Fibroblast of mammary gland (primary cell): ENCODE results near the gene UBE2U.

Source experiments
- DNase-seq: peaks from one replicate; pipeline ENCODE4 v3.0.0-alpha.2; 2010; ENCODE audit warnings: low read depth
- H3K4me3 ChIP-seq: 2 replicates; pipeline ENCODE4 v1.5.1; 2011; ENCODE audit warnings: low read depth, mild to moderate bottlenecking, low read length, moderate library complexity; ENCODE audit not compliant: control insufficient read depth
- TF ChIP-seq, protein P1 (sequence below): conservative IDR thresholded peaks from 2 replicates; pipeline ENCODE4 v1.5.1; 2011; ENCODE audit warnings: low read depth, low read length, inconsistent platforms; ENCODE audit not compliant: control insufficient read depth, insufficient read depth

Gene UBE2U

DNA sequence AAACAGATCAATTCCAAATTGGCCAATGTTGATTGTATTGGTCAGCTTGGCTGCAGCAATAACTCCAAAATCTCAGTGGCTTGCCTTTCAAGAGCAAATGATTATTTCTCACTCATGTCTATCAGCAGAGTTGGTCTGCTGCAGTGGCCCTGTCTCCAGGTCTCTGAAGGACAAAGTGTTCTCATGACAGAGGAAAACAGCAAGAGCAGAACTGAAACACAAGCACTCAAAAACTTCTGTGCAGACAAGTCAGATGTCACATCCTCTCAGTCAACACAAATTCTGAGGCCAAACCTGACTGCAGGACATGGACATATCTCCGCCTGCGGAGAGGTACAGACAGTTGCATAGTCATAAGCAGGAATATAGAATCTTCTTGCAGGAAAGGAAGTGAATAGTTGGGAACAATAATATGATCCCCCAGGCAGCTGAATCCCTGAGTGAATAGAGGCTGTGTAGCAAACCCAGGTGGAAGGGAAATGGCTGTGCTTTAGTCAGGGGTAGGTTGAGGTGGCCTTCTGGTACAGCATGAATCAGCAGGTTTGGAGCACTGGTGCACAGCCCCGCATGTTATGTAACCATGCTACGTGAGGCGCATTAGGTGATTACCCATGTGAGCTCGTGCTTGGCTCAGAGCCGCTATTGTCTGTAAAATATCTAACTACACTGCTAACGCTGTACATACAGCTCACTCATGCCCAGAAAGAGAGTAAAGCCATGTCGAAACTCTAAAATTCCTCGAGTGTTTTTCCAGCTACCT lies 17.1 kb upstream of the UBE2U start:
- DNase-seq = no peak
- H3K4me3 ChIP-seq = no peak overlapping the region
- TF ChIP-seq, protein P1, sequence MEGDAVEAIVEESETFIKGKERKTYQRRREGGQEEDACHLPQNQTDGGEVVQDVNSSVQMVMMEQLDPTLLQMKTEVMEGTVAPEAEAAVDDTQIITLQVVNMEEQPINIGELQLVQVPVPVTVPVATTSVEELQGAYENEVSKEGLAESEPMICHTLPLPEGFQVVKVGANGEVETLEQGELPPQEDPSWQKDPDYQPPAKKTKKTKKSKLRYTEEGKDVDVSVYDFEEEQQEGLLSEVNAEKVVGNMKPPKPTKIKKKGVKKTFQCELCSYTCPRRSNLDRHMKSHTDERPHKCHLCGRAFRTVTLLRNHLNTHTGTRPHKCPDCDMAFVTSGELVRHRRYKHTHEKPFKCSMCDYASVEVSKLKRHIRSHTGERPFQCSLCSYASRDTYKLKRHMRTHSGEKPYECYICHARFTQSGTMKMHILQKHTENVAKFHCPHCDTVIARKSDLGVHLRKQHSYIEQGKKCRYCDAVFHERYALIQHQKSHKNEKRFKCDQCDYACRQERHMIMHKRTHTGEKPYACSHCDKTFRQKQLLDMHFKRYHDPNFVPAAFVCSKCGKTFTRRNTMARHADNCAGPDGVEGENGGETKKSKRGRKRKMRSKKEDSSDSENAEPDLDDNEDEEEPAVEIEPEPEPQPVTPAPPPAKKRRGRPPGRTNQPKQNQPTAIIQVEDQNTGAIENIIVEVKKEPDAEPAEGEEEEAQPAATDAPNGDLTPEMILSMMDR = no peak

DNA sequence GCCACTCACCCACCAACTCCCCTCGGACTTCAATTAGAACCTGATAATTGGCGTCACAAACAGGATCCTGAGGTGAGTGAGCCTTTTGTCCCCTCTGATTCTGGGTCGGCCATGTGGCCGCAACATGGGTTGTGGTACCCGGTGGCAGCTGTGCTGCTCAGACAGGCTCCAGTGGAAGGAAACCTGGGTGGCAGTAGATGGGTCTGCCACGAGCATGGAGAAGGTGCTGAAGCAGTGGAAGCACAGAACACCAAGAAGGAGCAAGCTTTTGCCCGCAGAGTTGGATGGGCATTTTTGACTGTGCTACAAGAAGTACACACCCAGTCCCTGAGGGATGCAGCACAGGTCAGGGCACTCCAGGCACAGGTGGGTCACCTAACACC lies 16.5 kb upstream of the UBE2U start:
- TF ChIP-seq, protein P1 = no peak
- no peak overlapping the region for H3K4me3 ChIP-seq
- DNase-seq = no peak

DNA sequence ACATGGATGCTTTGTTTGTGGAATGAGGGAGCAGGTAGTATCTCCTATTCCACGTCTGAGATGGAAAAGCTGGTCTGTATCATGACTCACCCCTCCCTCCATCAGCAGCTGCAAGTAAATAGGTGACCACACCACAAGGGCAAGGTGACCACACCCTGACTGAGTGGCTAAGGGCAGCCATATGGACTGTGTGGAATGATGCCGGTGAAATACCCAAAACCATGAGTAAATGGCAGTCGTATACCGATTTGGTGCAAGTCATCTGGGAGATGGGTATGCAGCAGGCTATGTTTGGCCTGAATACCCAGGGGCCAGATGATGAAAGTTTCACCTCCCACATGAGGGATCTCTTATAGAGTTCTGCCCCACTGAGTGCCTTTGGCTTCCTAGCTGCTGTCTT lies 15.8 kb upstream of the UBE2U start:
- TF ChIP-seq, protein P1 = no peak
- peak; percentile 44 for DNase-seq
- no peak overlapping the region for H3K4me3 ChIP-seq

DNA sequence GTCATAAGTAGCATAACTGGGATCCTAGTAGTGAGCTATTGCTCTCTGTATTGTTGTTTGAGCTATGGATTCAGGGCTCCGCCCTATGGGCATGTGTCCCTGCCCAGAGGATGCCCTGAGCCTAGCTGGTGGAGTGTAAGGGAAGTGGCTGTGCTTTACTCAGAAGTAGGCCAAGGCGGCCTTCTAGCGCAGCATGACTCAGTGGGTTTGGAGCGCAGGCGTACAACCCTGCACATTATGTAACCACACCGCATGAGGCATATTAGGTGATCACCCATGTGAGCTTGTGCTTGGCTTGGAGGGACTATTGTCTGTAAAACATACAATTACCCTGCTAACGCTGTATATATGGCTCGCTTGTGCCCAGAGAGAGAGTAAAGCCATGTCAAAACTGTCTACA lies 11.1 kb upstream of the UBE2U start:
- no peak for DNase-seq
- H3K4me3 ChIP-seq = no peak overlapping the region
- TF ChIP-seq, protein P1 = no peak

DNA sequence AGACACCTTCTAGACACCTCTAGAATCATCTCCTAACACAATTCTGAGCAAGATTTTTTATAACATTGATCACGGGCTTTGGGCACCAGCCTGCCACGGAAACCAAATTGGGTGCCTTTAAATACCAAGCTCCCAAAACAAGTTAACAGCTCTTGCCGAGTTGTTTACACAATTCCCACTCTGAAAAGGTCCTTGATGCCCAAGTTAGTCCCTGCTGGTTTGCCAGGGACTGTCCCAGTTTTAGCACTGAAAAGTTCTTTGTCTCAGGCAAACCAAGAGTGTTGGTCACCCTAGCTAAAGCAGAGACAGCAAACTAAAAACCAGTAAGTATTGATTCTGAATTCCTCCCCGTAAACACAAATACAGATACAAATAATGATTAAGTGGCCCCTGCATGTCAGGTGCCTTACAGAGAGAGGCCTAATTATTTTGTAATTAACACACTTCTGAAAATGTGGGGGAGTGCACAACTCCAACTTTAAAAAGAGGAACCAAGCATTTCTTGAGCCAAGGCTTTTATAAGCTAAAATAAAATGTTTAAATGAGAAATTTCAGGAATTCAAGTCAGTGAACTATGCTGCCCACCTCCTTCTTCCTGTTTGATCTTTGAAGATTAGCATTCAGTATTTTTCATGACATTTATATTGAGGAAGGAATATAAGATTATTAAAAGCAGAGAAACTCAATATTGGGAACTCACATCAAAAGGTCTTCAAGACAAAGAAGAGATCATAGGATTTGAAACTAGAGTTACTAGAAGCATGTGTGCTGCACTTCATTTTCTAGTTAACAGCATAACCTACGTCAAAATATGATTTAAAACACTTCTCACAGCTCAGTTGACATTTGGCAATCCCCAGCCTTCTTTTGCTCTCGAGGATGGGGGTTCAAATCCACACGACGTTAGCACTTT lies 9.0 kb upstream of the UBE2U start:
- H3K4me3 ChIP-seq = no peak overlapping the region
- TF ChIP-seq, protein P1 = no peak
- no peak for DNase-seq

DNA sequence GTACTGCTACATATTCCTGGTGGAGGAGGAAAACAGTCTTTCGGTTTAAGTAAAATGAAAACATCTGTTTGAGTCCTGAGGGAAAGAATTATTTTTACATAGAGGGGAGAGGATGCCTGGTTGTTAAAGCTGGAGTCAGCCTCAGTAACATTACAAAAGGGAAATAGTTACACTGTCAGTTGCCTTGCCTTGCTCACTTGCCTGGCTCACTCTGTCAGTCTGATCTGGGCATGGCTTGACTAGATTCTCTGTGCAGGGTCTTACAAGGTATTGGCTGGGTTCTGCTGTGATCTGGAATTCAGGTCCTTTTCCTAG lies 8.4 kb upstream of the UBE2U start:
- DNase-seq = peak; percentile 42
- H3K4me3 ChIP-seq = no peak overlapping the region

More for the DNA sequence above, 8.4 kb upstream of the UBE2U start:
- TF ChIP-seq, protein P1 = no peak
